Left cardiac atrium (tissue), 4 donors: ENCODE measurements around the gene NUDT1. TPM values are rescaled to one million over a fixed set of nuclear protein-coding genes. Genes with fewer than 3 reads are reported as not detected.
A peak's percentile ranks its signal among the peaks of the same experiment; 100 is the strongest.

ENCODE experiments used
- ATAC-seq, 2 donors: fragments of 200-7000 bp; cut with Tn5 transposase; one replicate each; pipeline ENCODE4 v1.9.1; 2020; ENCODE audit warnings: mild to moderate bottlenecking in 2 of 2, moderate library complexity in 2 of 2
- DNase-seq: peaks from one replicate; pipeline ENCODE4 v3.0.0-alpha.2; 2020
- intact Hi-C, 2 donors: fragments of 100-400 bp; cut with DNase I; formaldehyde crosslinking; loops; one replicate each; pipeline versions ENCODE4 v1.14.1 to v1.15.1; 2022 to 2023
- long read RNA-seq: library from polyadenylated mRNA; unstranded; transcript quantifications from one replicate; pipeline ENCODE4 v2.0.0, GENCODE V29; 2021
- total RNA-seq, 2 donors: library from RNA; stranded (reverse); fragmentation: NEBNext Ultra II Directional; extraction: Animal tissue kit (Norgen Biotek cat#: 25700); gene quantifications; one replicate each; pipeline ENCODE4 v1.2.1, GENCODE V29; 2021
- donor health status: DM: no; HTN: yes; CAD: no.
- donor health status: DM: no; HTN: yes; CAD: no; lungs with severe emphysema.
- donor health status: DM: yes; HTN: yes; CAD: no.
- donor health status: Dilated cardiomyopathy.

The NUDT1 gene
- 10 to 100 TPM; 15.4 to 15.8 TPM for total RNA-seq
- long read RNA-seq = 0 reads

GRCh38 chr7:2241580-2242540 lies at the start of gene NUDT1, which contains the start of gene MRM2:
Gene NUDT1 (plus strand): TSS chr7:2242226. CDS start chr7:2244575, 2,349 bp downstream.
Gene MRM2 (minus strand): TSS chr7:2242205. CDS start chr7:2242169, 36 bp downstream.
- intact Hi-C loops = loop anchor here (5.0 to 10.0 kb wide), 2 partner anchors 103 to 110 kb away; partner anchors contain the start of gene EIF3B (in 1 of the 2)
- peak; percentile 87 for DNase-seq

GRCh38 chr7:2192831-2193534 lies 49.0 kb upstream of the NUDT1 start:
- no peak for DNase-seq
- intact Hi-C loops = no loop called here
- no peak for ATAC-seq

More at GRCh38 chr7:2241580-2242540, at the start of gene NUDT1, which contains the start of gene MRM2:
- peak; percentile 93 to 96 for ATAC-seq

- DNase-seq = no peak
- intact Hi-C loops = no loop called here
- no peak for ATAC-seq
These were observed 48.3 kb upstream of the NUDT1 start for GRCh38 chr7:2193575-2194305.

GRCh38 chr7:2195400-2196246 lies 46.4 kb upstream of the NUDT1 start:
- DNase-seq = peak; percentile 61

GRCh38 chr7:2196381-2197378 lies 45.3 kb upstream of the NUDT1 start:
- DNase-seq (no peak), ATAC-seq (no peak)
- intact Hi-C loops = no loop called here

More at GRCh38 chr7:2195400-2196246, 46.4 kb upstream of the NUDT1 start:
- peak; percentile 71 to 77 for ATAC-seq
- intact Hi-C loops = no loop called here

GRCh38 chr7:2197436-2198155 lies 44.4 kb upstream of the NUDT1 start:
- DNase-seq (no peak), ATAC-seq (peak; percentile 31 to 38)
- intact Hi-C loops = no loop called here

GRCh38 chr7:2198206-2198605 lies 43.8 kb upstream of the NUDT1 start:
- DNase-seq = no peak
- intact Hi-C loops = no loop called here
- peak; percentile 29 to 38 for ATAC-seq

- ATAC-seq (no peak), DNase-seq (no peak)
- intact Hi-C loops = no loop called here
These were observed 43.3 kb upstream of the NUDT1 start for GRCh38 chr7:2198760-2199159.

GRCh38 chr7:2199528-2199927 lies 42.5 kb upstream of the NUDT1 start:
- intact Hi-C loops = no loop called here
- no peak for ATAC-seq
- DNase-seq = no peak

- DNase-seq (no peak), ATAC-seq (no peak)
- intact Hi-C loops = loop anchor here (10.0 kb wide), 1 partner anchor 535 kb away; no protein-coding TSS in a partner anchor
These were observed 42.0 kb upstream of the NUDT1 start for GRCh38 chr7:2199956-2200583.

GRCh38 chr7:2200584-2200980 lies 41.4 kb upstream of the NUDT1 start:
- intact Hi-C loops = loop anchor here (10.0 kb wide), 1 partner anchor 536 kb away; no protein-coding TSS in a partner anchor
- no peak for ATAC-seq
- DNase-seq = no peak

GRCh38 chr7:2201128-2201527 lies 40.9 kb upstream of the NUDT1 start:
- ATAC-seq (no peak), DNase-seq (no peak)
- intact Hi-C loops = loop anchor here (10.0 kb wide), 1 partner anchor 536 kb away; no protein-coding TSS in a partner anchor

GRCh38 chr7:2201686-2202360 lies 40.2 kb upstream of the NUDT1 start:
- ATAC-seq (peak in 1 of 2 donors; percentile 4), DNase-seq (no peak)
- intact Hi-C loops = loop anchor here (10.0 kb wide), 1 partner anchor 537 kb away; no protein-coding TSS in a partner anchor

- intact Hi-C loops = loop anchor here (10.0 kb wide), 1 partner anchor 538 kb away; no protein-coding TSS in a partner anchor
These were observed 39.7 kb upstream of the NUDT1 start for GRCh38 chr7:2202361-2202761.

More at GRCh38 chr7:2202361-2202761, 39.7 kb upstream of the NUDT1 start:
- no peak for DNase-seq
- no peak for ATAC-seq
